Stimulated activated CD4-positive, alpha-beta T cell treated with anti-CD3 and anti-CD28 coated beads, Interleukin-4, amount 100 ng/mL, for 48 hours (primary cell): Measurements from ENCODE around the gene BTG1.

Experiments used
- DNase-seq, 2 donors: peaks; one replicate each; pipeline ENCODE4 v3.0.0-alpha.2; 2020; ENCODE audit warnings: low read depth in 2 of 2

Gene BTG1

GRCh38 chr12:92133795-92134637 is 11.6 kb downstream of the BTG1 start:
- no peak for DNase-seq

- DNase-seq = no peak
Observed at GRCh38 chr12:92133171-92133570, 12.5 kb downstream of the BTG1 start.

- no peak for DNase-seq
Observed at GRCh38 chr12:92132288-92132687, 13.4 kb downstream of the BTG1 start.

GRCh38 chr12:92130999-92131398 is 14.6 kb downstream of the BTG1 start:
- DNase-seq = no peak

- no peak for DNase-seq
Observed at GRCh38 chr12:92129609-92130008, 16.0 kb downstream of the BTG1 start.

- DNase-seq = no peak
Observed at GRCh38 chr12:92128612-92129011, 17.0 kb downstream of the BTG1 start.

- no peak for DNase-seq
Observed at GRCh38 chr12:92124689-92125029, 21.0 kb downstream of the BTG1 start.

- DNase-seq = no peak
Observed at GRCh38 chr12:92123780-92124688, 21.6 kb downstream of the BTG1 start.

GRCh38 chr12:92122941-92123779 is 22.5 kb downstream of the BTG1 start:
- no peak for DNase-seq

GRCh38 chr12:92121826-92122225 is 23.8 kb downstream of the BTG1 start:
- no peak for DNase-seq

- DNase-seq = no peak
Observed at GRCh38 chr12:92118826-92119536, 26.7 kb downstream of the BTG1 start.

GRCh38 chr12:92114834-92115233 is 30.8 kb downstream of the BTG1 start:
- no peak for DNase-seq

GRCh38 chr12:92111256-92111655 is 34.4 kb downstream of the BTG1 start:
- DNase-seq = no peak

- DNase-seq = no peak
Observed at GRCh38 chr12:92110083-92110640, 35.5 kb downstream of the BTG1 start.

GRCh38 chr12:92109613-92110012 is 36.0 kb downstream of the BTG1 start:
- DNase-seq = no peak

GRCh38 chr12:92108651-92109050 is 37.0 kb downstream of the BTG1 start:
- DNase-seq = no peak

GRCh38 chr12:92107621-92108131 is 38.0 kb downstream of the BTG1 start:
- no peak for DNase-seq

GRCh38 chr12:92107094-92107493 is 38.6 kb downstream of the BTG1 start:
- DNase-seq = no peak

GRCh38 chr12:92105676-92106075 is 40.0 kb downstream of the BTG1 start:
- no peak for DNase-seq

- DNase-seq = no peak
Observed at GRCh38 chr12:92105110-92105509, 40.5 kb downstream of the BTG1 start.

- no peak for DNase-seq
Observed at GRCh38 chr12:92102606-92103005, 43.0 kb downstream of the BTG1 start.
